Stimulated activated CD4-positive, alpha-beta T cell treated with anti-CD3 and anti-CD28 coated beads, Interleukin-1b, Interleukin-23, amount 100 ng/mL, for 4 hours (primary cell): ENCODE results near the gene GFRAL.
"Not testable (repeated sequence)": the region's sequence is repeated elsewhere in the genome, so short reads cannot be mapped to it uniquely, and the experiment has no call there.

ENCODE experiments used
- DNase-seq, 2 donors: peaks; one replicate each; pipeline ENCODE4 v3.0.0-alpha.2; 2020; ENCODE audit warnings: low read depth in 2 of 2

Gene GFRAL

GRCh38 chr6:55327169-55327568, at the start of gene GFRAL:
TSS of gene GFRAL (plus strand) at chr6:55327469. CDS start at chr6:55327555, 86 bp downstream.
- DNase-seq: no peak

GRCh38 chr6:55277646-55278045, 49.6 kb upstream of the GFRAL start:
- DNase-seq: no peak

- DNase-seq: no peak
These were observed 46.1 kb upstream of the GFRAL start for GRCh38 chr6:55281215-55281614.

- no peak for DNase-seq
These were observed 45.2 kb upstream of the GFRAL start for GRCh38 chr6:55282115-55282514.

GRCh38 chr6:55286824-55287223, 40.4 kb upstream of the GFRAL start:
- DNase-seq: no peak

- DNase-seq: no peak
These were observed 36.5 kb upstream of the GFRAL start for GRCh38 chr6:55290736-55291135.

GRCh38 chr6:55293116-55293515, 34.2 kb upstream of the GFRAL start:
- no peak for DNase-seq

GRCh38 chr6:55297214-55297613, 30.1 kb upstream of the GFRAL start:
- not testable (repeated sequence) for DNase-seq

- no peak for DNase-seq
These were observed 27.8 kb upstream of the GFRAL start for GRCh38 chr6:55299286-55299985.

GRCh38 chr6:55304747-55305146, 22.5 kb upstream of the GFRAL start:
- no peak for DNase-seq

- DNase-seq: no peak
These were observed 7.1 kb upstream of the GFRAL start for GRCh38 chr6:55319961-55320695.

GRCh38 chr6:55320696-55321086, 6.6 kb upstream of the GFRAL start:
- no peak for DNase-seq

GRCh38 chr6:55377150-55377549, 49.9 kb downstream of the GFRAL start:
- no peak for DNase-seq

GRCh38 chr6:55379471-55379870, 52.2 kb downstream of the GFRAL start:
- no peak for DNase-seq

GRCh38 chr6:55379895-55380294, 52.6 kb downstream of the GFRAL start:
- DNase-seq: no peak

GRCh38 chr6:55388211-55388610, 60.9 kb downstream of the GFRAL start:
- no peak for DNase-seq

- no peak for DNase-seq
These were observed 68.6 kb downstream of the GFRAL start for GRCh38 chr6:55395871-55396270.

GRCh38 chr6:55397986-55398385, 70.7 kb downstream of the GFRAL start:
- no peak for DNase-seq

- no peak for DNase-seq
These were observed 72.1 kb downstream of the GFRAL start for GRCh38 chr6:55399351-55399750.

- no peak for DNase-seq
These were observed 78.4 kb downstream of the GFRAL start for GRCh38 chr6:55405474-55406235.

- DNase-seq: no peak
These were observed 83.4 kb downstream of the GFRAL start for GRCh38 chr6:55410674-55411073.

GRCh38 chr6:55423933-55424332, 96.7 kb downstream of the GFRAL start:
- no peak for DNase-seq
